Transverse colon (tissue), 4 donors: ENCODE results near the gene NUP88.

Experiments
- CTCF ChIP-seq, 5 experiments: fragments of 200-600 bp in 3 of 5; fragments of 450-650 bp in 2 of 5; sonication (generic) in 3 of 5; IDR thresholded peaks; 1 replicate in 2 of 5; 2 replicates in 3 of 5; pipeline ENCODE4 v1.5.1; 2016 to 2017; ENCODE audit warnings: antibody characterized with exemption in 5 of 5, inconsistent platforms in 3 of 5, mild to moderate bottlenecking in 2 of 5, moderate library complexity in 1 of 5
- EP300 ChIP-seq: sonication (generic); formaldehyde crosslinking; IDR thresholded peaks from one replicate; pipeline ENCODE4 v1.6.1; 2017; ENCODE audit warnings: antibody characterized with exemption, low read depth
- POLR2A ChIP-seq: fragments of 450-650 bp; IDR thresholded peaks from one replicate; pipeline ENCODE4 v1.6.1; 2016; ENCODE audit warnings: antibody characterized with exemption, mild to moderate bottlenecking, moderate library complexity
- POLR2AphosphoS5 ChIP-seq, 3 donors: sonication (generic); formaldehyde crosslinking; IDR thresholded peaks; one replicate each; pipeline ENCODE4 v1.6.1; 2016; ENCODE audit warnings: antibody characterized with exemption in 3 of 3

GRCh38 chr17:5344914-5345313 is 74.5 kb downstream of the NUP88 start:
- TF ChIP-seq CTCF (IDR thresholded peaks at IDR 0.05) (no peak), POLR2AphosphoS5 (IDR thresholded peaks at IDR 0.05) (no peak), POLR2A (no peak), EP300 (no peak)
